Measurements from ENCODE around the gene NRG2.

The NRG2 gene

DNA sequence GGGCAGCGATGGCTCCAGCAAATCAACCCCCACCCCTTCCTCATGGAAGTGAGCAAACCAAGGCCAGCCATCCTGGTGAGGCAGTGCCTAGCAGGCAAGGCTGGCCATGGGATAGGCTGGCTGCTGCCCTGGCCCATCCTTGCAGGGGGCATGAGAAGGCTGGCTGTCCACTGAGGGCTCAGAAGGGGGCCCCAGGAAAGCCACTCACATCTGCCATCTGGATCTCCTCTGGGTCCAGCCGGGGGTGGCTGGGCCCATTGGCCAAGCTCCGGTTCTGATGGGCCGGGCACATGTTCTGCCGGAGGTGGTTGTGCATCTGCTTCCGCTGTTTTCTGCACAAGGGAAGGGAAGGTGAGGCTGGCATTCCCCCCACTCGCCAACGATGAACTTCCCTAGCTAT, 190.4 kb downstream of the NRG2 start:
- no peak for DNase-seq

DNA sequence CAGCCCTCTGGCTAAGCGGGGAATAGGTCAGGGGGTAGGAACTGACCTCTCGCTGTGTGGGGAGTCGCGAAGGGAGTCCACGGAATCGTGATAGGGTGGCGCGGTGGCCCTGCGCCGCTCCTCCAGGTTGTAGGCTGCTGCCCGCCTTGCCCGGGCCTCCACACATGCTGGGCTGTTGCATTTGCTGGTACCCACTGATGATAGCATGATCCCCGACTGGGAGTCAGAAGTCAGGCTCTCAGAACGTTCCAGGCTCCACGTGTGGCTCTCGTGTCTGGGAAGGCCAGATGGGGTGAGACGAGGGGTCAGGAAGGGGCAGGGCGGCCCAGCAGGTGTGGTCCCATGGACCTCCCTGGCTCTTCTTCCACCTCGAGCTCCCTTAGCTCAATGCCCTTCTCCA, 191.5 kb downstream of the NRG2 start:
- no peak for DNase-seq

DNA sequence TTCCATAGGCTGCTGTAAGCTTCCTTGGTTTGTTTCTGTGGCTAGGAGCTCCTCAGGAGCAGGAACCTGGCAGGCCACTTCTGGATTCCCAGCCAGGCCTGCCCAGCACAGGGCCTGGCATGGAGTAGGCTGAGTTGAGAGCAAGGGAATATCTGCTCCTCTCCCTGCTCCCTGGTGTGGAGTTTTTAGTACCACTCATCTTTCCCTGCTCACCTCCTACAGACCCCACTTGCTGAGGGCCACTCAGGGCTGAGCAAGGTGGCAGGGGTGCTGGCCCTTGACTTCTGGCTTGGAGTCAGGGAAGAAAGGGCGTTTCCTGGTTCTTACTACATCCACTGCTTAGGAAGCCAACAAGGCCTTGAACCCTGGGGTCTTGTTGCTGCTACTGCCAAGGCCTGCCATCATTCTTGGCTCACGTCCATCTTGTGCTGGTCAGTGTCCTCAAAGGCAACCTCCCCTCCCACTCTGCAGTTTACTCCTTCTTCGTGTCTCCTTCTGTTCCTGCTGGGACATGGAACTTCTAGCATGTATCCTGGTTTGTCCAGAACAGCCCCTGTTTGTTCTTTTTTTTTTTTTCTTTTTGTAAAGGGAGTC, 192.6 kb downstream of the NRG2 start:
- no peak for DNase-seq

DNA sequence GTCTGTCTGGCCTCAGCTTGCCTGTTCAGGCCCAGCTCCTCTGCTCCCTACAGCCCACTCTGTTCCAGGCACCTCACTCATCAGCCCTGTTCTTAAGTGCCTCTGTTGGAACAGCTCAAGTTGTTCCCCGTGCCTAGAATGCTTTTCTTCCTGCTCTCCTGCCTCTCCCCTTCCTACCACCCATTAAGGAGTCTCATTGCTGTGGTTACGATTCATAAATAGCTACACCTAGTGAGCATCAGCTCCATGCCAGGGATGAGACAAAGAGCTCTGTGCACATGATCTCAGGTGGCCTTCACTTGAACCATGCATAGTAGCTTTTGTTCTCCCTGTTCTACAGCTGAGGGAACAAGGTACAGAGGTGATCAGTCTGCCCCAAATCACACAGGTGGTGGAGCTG, 193.2 kb downstream of the NRG2 start:
- DNase-seq: no peak

DNA sequence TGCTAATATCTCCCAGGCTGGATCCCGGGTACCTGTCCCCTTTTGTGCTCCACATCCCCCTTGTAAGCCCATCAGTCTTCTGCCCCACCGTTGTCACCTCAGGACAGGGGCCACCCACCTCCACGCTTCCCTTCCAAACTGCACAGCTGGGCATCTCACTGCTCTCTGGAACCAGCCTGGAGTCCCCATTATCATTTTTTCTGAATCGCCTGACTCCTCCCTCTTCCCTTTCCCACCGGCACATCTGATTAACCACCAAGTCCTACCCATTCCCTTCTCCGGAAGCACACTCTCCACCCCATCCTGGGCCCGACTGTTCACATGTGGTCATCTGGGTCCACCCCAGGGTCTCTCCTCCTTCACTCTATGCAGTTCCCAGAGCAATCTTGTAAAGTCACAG, 193.6 kb downstream of the NRG2 start:
- no peak for DNase-seq

DNA sequence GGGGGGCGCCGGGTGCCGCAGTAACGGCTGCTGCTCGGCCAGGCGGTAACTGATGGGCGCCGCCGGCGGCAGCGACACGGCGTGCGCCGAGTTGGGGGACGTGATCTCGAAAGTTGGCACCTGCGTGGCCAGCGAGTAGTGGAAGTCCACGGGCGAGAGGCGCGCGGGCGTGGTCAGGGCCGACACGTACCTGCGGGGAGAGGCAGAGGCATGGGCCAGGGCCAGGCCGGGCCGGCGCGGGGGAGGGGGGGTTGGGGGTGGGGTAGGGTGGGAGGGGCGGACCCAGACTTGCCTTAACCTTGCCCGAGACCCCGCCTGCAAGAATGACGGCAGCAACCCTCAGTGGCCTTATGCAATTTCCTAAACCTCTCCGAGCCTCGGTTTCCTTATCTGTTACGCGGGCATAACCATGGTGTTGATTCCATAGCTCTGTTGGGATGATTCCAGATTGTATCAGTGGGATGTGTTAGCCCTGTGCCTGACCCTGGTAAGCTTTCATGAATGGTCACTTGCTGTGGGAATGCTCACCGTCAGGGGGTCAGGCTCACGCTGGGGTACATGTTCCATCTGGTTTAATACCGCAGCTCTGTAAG, 194.5 kb downstream of the NRG2 start:
- no peak for DNase-seq

DNA sequence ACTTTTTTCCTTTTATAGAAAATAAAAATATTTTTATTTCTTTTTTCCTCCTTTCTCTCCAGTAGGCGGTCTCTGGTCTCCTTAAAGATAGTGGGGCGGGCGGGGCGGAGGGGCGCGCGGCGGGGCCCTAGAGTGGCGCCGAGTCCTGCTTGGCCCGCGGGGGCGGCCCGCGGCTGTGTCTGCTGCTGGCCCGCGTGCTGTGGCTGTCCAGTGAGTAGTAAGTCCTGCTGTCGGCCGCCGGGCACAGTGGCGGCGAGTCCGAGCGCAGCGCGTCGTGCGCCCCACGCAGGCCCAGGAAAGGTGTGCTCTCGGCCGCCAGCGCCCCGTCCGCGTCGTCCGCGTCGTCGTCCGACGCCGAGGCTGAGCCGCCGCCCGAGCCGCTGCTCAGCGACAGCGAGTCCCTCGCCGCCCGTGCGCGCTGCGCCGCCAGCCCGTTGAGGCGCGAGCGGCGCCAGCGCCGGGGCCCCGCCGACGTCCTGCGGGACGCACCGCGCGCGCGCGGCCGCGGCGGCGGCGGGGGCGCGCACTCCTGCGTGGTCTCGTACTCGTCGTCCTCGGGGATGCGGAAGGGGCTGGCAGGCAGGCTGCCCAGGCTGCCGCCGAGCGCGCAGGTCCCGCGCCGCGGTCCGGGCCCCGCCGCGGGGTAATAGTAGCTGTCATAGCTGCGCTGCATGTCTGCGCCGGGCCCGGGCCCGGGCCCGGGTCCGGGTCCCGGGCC, 195.2 kb downstream of the NRG2 start:
- no peak for DNase-seq

DNA sequence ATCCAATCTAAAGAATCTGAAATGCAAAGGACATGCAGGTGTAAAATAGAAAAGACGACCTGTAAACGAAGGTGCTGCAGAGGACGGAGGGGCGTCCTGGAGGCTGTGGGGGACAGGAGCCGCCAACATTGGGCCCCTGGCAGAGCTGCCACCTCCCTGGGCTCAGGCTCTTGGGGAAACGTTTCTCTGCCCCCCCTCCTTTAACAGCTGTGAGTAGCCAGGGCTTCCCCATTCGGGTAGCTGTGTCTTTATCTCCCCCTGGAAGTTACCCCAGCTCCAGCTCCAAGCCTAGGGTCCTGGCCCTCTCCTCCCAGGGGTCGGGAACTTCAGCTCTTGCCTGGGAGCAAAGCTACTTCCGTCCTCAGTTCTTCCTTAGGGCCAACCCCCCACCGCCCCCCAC, 196.0 kb downstream of the NRG2 start:
- DNase-seq: no peak

DNA sequence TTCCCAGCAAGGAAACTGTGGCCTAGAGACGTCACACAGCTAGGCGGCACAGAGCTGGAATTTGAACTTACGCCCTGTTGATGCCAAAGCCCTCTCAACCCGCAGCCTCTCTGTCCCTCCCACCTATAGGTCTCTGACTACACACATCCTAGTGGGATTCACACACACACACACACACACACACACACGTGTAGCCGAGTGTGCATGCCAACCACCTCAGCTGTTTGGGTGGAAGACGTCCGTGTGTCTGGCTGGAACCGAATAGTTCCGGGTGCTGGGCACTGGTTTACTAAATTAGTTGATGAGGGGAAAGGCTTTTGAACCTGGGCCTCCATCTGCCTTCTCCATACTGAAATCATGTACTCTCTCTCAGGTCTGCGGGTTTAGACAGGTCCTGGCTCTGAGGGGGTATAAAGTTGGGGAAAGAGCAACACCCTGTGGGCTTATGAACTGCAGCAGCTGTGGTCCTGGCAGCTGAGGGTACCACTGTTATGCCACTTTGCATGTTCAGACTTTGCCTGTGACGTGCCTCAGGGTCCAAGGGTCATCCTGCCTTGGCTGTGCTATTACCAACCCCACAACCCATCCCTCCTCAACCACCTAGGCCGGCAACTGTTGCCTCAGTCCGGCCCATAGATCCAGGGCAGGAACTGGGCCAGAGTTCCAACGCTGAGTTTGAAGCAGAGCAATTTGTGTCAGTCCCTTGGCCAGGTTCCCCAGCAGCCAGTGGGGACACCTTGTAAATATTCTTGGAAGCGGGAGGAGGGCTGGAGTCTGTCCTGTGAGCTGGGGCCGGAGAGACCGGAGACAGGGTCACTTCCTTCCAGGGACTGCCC, 197.0 kb downstream of the NRG2 start:
- no peak for DNase-seq

DNA sequence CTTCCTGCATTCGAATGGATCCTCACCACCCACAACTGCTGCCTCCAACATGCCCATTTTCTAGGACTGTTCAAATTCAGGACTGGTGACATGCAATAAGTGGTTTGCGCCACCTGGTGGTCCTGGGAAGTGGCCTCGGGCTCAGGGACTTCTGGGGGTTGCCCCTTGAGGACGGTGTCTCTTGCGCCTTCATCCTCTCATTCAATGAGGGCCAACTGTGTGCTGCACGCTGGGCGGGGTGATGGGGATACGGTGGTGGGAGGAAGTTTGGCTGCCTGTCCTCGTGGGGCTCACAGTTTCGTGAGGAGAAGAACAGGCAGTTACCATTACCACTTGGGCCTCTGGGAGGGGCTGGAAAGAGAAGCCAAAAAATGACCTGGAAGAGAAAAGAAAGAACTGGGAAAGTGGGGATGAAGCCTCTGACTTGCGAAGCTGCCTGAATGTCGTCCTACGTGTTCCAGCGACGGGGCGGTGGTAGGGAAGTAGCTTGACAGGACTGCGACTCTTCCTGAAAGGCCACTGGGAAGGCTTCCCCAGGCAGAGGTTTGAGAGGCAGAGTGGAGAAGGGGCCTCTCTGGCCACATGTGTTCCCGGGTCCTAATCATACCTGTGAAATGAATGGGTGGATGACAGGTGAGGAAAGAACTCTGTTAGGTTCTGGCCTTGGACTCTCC, 198.5 kb downstream of the NRG2 start:
- no peak for DNase-seq

DNA sequence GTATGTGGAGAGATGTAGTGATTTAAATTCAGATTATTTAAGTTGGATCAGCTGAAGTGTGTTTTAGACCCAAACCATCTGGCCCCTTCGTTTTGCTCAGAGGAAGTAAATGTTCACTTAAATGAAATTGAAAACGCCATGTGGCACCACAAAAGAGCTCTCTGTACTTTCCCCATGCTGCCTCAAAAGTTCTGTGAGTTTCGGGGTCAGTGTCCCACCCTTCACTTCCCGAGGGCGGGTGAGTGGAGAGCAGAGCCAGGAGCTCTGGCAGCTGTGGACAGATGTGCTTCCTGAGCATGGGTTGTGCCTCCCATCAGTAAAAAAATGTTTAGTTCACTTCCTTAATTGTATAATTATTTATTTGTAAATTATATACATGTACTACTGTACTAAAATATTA, 199.1 kb downstream of the NRG2 start:
- no peak for DNase-seq

DNA sequence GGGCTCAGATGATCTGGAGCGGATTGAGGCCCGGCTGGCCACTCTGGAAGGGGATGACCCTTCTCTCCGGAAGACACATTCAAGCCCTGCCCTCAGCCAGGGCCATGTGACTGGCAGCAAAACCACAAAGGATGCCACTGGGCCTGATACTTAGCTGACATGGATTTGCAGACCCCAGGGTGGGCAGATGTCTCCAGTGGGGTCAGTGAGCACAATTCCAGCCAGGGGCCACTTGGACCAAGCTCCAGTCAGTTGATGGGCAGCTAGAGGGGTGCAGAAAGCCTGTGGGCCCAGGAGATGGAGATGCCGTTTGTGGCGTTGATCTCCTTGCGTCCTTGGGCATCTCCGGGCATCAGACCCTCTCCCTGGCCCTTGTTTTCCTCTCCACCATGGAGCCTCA, 200.8 kb downstream of the NRG2 start:
- DNase-seq: no peak

DNA sequence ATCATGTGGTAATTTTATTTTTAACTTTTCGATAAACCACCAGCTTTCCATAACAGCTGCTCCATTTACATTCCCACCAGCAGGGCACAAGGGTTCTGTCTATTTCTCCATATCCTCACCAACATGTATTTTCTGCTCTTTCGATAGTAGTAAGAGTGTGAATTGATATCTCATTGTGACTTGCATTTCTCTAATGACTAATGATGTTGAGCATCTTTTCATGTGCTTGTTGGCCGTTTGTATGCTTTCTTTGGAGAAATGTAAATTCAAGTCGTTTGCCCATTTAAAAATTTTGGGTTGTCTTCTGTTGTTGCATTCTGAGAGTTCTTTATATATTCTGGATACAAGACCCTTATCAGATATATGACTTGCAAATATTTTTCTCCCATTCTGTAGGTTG, 201.6 kb downstream of the NRG2 start:
- no peak for DNase-seq

DNA sequence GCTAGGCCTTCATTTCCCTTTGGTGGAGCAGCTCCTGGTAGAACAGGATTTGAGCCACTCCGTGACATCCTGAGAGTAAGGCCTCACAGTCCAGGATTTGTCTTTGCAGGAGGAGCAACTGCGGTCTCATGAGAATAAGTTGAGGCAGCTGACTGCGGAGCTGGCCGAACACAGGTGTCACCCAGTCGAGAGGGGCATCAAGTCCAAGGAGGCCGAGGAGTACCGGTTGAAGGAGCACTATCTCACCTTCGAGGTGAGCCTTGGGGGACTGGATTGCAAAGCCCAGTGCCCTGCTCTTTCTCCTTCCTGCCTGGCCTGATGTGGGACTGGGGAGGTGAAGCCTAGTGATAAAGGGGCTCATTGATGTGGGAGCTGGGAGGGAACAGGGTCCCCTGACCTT, 203.2 kb downstream of the NRG2 start:
- no peak for DNase-seq

DNA sequence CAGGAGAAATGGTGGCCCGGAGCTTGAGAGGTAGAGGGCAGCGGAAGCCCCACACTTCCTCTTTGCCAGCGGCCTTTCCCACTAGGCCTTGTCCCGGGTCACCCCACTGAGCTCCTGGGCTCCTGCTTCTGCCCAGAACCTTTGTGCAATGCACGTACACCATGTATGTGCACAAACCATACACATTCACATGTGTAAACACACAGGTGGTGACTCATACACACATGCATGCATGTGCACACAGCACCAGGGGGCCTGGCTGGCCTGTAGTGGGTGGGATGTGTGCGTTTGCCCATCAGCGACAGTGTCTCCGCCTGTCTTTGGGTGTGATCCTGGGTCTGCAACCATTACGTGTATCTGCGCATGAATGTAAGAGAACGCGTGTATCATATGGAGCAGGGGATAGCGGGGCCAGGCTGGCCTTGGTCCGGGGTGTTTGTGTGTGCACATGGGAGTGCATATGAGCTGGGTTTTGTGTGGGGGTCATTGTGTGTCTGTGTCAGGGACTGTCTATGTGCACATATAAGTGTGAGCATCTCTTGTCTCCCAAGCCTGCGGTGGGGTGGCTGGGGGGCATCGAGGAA, 203.8 kb downstream of the NRG2 start:
- DNase-seq: no peak

DNA sequence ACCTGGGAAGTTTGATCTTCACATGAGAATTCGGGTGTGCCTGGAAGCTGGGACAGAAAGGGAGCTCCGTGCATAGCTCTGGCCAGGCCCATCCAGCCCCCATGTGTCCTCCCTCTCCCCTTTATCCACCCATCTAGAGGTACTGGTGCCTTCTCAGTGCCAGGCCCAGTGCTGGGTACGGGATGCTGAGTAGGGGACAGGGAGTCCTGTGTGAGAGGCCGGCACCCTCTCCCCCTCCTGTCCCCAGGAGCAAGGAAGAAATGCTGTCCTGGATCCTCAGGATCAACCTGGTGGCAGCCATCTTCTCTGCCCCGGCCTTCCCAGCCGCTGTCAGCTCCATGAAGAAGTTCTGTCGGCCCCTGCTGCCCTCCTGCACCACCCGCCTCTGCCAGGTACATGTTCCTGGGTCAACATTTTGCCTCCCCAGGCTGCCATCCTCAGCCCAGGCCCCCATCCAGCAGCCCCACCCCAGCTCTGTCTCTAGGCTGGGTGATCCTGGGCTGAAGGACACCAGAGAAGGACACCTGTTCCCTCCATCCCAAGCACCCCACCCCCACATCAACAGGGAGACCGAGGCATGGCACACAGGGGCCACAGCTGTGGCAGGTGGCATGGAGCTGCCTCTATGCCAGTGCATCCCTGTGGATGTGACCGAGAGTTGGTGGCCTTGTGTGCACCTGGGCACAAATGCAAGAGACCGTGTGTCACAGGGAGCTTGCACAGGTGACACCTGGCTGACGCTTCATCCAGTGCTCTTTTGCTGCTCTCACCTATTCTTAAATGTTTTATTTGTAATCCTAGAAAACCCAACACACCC, 204.5 kb downstream of the NRG2 start:
- no peak for DNase-seq

DNA sequence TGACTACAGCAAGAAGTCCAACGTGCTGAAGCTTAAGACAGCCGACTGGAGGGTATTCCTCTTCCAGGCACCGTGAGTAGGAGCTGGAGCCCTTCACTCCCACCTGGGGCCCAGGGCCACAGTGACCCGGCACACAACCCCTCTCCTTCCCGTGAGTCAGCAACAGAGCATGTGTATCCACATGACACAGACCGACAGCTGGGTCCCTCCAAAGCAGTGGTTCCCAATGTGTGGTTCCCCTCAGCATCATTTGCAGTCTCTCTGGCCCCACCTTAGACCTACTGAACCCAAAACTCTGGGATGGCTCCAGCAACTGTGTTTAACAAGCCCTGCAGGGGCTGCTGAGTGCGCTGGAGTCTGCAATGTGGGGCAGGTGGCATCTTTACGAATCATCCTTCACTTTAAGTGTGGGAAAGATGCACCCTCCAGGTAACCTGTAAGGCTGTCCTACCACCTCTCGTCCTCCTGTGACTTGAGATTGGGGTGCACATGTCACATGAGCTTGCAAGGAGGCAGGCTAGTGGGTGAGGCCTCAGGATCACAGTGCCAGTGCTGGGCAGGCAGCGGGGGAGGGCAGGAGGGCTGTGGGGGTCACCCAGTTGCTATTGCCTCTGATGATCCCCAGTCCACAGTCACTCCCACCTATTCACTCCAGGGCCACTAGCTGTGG, 205.3 kb downstream of the NRG2 start:
- DNase-seq: no peak

DNA sequence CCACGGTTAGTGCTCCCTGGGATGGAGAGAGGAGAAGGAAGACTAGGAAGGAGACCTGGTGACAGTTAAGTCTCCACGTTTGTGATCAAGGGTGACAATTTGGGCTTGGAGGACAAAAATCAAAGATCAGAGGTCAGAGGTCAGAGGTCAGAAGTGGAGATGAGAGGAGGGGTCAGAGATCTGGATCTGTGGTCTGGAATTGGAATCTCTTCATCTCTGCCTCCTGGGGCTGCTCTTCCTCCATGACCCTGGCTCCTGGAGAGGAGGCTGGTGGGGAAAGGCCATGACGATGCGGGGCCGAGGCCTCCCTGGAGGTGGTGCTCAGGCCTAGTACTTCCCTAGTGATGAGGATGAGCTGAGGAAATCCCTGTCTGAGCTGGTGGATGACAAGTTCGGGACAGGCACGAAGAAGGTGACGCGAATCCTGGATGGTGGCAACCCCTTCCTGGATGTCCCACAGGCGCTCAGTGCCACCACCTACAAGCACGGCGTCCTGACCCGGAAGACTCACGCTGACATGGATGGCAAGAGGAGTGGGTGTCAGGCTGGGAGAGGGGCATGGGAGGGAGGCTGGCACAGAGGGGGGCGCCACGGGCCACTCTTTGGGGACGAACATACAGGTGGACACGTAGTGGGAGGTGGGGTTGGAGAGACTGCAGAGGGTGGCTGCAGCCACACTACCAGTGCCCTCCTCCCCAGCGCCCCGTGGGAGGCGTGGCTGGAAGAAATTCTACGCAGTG, 206.5 kb downstream of the NRG2 start:
- DNase-seq: no peak

DNA sequence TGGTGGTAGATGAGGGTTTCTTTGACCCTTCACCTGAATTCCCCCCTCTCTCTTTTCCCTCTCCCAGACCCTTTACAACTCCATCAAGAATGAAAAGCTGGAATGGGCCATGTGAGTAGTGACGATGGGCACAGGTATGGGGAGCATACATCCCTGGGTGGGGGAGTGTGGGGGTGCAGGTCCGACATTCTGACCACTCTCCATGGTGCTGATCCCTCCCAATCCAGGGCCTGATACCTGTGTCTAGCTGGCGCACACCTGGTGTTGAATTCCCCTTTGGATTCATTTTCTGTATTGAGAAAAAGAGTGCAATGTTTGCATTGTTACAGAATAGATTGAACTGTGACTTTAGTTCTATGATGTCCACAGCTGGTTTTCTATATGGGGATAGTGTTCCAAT, 207.4 kb downstream of the NRG2 start:
- DNase-seq: no peak

DNA sequence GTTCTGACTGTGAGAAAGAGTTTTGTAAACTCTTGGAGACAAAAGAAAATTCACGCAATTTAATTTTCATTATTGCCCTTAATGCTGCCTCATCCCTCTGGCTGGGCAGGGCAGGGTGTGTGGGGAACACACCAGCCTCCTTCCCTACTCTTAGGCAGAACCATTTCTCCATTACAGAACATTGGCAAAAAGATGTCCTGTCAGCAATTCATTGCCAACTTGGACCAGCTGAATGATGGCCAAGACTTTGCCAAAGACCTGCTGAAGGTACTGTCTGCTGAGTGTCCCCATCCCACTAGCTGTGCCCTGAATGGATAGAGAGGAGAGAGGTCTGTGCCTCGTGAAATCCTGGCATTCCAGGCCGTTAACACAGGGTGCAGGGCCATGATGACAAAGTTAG, 209.6 kb downstream of the NRG2 start:
- no peak for DNase-seq

DNA sequence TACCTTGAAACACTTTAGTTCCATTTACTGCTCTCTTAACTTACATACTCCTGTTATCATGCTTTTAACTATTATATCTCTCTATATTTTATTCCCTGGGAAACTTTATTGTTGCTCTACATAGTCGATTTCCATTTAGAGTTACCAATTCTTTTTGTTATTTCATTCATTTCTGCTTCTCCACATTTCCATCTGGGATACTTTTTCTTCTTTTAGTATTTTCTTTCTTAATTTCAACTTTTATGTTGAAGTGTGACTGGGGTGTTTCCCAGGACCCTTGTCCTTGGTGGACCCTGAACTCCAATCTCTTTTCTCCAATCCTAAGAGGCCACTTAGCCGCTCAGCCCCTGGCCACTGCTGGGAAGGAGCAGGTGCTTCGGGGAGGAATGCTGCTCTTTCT, 211.5 kb downstream of the NRG2 start:
- no peak for DNase-seq
